Measurements from ENCODE around the gene SLC30A7. TPM values are rescaled to one million over a fixed set of nuclear protein-coding genes. Genes with fewer than 3 reads are reported as not detected.
"Not testable (repeated sequence)": the region's sequence is repeated elsewhere in the genome, so short reads cannot be mapped to it uniquely, and the experiment has no call there.

SLC30A7 gene
- total RNA-seq, 2 experiments from 2014 or later: 28.8 to 30.0 TPM

DNA sequence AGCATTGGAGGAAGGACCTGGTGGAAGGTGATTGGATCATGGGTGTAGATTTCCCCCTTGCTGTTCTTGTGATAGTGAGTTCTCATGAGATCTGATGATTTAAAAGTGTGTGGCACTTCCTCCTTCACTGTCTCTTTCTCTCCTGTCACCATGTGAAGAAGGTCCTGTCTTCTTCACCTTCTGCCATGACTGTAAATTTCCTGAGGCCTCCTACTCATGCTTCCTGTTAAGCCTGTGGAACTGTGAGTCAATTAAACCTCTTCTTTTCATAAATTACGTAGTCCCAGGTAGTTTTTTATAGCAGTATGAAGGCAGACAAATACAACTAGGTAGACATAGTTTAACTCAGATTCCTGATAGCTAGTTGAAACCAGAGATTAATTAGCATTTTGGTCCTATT is 57.1 kb downstream of the SLC30A7 start:
- CTCF ChIA-PET: interaction anchor here (0.9 to 1.5 kb wide), 5 partner anchors 29 to 335 kb away, joined by 3 to 4 read pairs (median 3); no protein-coding TSS in a partner anchor
- peaks cover 47% of the 10 kb centered on the region for H3K4me1 Mint-ChIP-seq (ENCODE audit: low read depth)
- H3K9me3 Mint-ChIP-seq (ENCODE audit: insufficient read depth): peaks cover 39% of the 10 kb centered on the region
- ATAC-seq; H3K4me3 Mint-ChIP-seq; DNase-seq; POLR2A ChIA-PET; H3K27me3 Mint-ChIP-seq (ENCODE audit: low read depth): not testable (repeated sequence)
- H3K36me3 Mint-ChIP-seq (ENCODE audit: low read depth): peaks cover 67% of the 10 kb centered on the region
- H3K27ac Mint-ChIP-seq: peak overlapping the region; percentile 40

DNA sequence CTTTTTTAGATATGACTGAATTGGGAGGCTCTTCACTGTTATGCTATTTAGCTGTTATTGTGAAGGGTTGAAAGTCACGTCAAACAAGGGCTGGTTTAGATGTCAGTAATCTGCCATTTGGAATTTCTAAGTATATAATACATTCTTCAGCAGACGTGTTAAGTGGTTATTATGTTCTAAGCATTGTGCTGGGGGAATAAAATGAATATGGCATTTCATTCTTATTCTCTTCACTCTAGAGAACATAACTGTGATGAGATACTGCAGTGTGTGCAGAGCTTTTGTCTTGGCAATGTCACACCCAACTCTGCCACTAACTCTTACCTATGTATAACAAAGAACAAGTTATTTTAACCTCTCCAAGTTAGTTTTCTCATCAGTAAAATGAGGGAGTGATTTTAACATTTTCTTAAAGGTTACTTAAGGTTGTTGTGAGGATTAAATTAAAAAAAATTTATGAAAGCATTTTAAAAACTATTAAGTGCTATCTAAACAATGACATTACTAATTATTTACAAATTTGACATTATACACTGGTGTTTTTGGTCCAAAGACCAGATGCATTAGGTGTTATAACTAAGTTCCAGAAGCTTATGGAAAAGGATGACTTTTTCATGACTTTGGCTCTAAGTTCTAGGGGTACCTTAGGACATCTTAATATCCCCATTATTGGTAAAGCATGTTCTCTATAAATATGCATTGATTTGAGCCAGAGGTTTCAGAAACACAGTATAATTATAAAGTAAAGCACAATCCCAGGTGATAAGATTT is 58.3 kb downstream of the SLC30A7 start:
- Mint-ChIP-seq H3K4me3 (no peak overlapping the region), H3K9me3 (ENCODE audit: insufficient read depth) (peaks cover 29% of the 10 kb centered on the region), H3K36me3 (ENCODE audit: low read depth) (peaks cover 56% of the 10 kb centered on the region), H3K27me3 (ENCODE audit: low read depth) (no peaks in the 10 kb centered on the region), H3K4me1 (ENCODE audit: low read depth) (peaks cover 35% of the 10 kb centered on the region), H3K27ac (no peak overlapping the region)
- ChIA-PET CTCF (interaction anchor here (1.1 to 1.7 kb wide), 5 partner anchors 28 to 334 kb away, joined by 3 to 6 read pairs (median 4); no protein-coding TSS in a partner anchor), POLR2A (interaction anchor here (1.1 to 1.2 kb wide), 2 partner anchors 11 to 13 kb away, joined by 3 read pairs; no protein-coding TSS in a partner anchor)
- ATAC-seq (no peak), DNase-seq (no peak)

DNA sequence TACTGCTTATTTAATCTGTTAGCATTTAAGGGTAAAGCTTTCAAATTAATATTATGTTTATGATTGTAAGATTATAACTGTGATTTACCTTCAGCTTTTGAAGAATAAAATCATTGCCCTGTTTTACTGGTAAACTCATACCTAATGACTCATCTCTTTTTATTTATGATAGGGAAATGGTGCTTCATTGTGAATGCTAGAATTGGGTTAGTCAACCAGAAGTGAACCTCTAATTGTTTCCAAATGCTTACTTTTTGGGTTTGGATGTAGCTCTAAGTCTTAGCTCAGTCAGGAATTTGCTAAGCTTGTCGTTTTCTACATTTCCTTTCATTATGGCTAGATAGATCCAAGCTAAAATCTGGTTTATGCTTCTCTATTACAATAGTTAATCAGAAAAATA is 59.4 kb downstream of the SLC30A7 start:
- H3K4me1 Mint-ChIP-seq (ENCODE audit: low read depth): peaks cover 24% of the 10 kb centered on the region
- ATAC-seq: no peak
- POLR2A ChIA-PET: interaction anchor here (1.2 kb wide), 1 partner anchor 14 kb away, joined by 3 read pairs; no protein-coding TSS in a partner anchor

DNA sequence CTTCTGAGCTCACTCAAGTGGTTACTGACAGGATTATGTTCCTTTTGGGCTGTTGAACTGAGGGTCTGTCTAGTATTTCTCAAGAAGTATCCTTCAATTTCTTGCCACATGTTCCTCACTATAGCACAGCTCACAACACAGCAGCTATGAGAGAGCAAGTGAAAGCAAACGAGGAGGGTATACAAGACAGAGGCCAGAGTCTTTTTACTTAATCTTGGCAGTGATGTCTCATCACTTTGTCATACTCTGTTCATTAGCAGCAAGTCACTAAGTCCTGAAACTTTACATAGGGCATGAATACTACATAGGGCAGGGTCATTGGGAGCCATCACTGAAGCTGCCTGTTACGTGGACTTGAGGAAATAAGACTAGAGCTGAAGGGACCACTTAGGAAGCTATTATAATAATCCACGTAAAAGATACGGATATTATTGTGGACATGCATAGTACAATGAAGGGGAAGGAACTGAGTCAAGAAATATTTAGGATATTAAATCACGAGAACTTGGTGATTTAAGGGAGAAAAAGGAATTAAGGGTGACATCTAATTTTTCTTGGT is 63.7 kb downstream of the SLC30A7 start:
- Mint-ChIP-seq H3K9me3 (ENCODE audit: insufficient read depth) (no peaks in the 10 kb centered on the region), H3K36me3 (ENCODE audit: low read depth) (peaks cover 44% of the 10 kb centered on the region), H3K27ac (no peak overlapping the region), H3K4me1 (ENCODE audit: low read depth) (peaks cover 4% of the 10 kb centered on the region), H3K4me3 (no peak overlapping the region), H3K27me3 (ENCODE audit: low read depth) (no peaks in the 10 kb centered on the region)
- ChIA-PET CTCF (interaction anchor here (0.7 to 1.9 kb wide), 7 partner anchors 8 to 329 kb away, joined by 3 to 6 read pairs (median 4); no protein-coding TSS in a partner anchor), POLR2A (interaction anchor here (1.0 kb wide), 1 partner anchor 17 kb away, joined by 3 read pairs; no protein-coding TSS in a partner anchor)
- ATAC-seq (no peak), DNase-seq (no peak)

More for the DNA sequence above, 59.4 kb downstream of the SLC30A7 start:
- peaks cover 49% of the 10 kb centered on the region for H3K36me3 Mint-ChIP-seq (ENCODE audit: low read depth)
- no peak overlapping the region for H3K27ac Mint-ChIP-seq
- CTCF ChIA-PET: interaction anchor here (0.6 to 1.7 kb wide), 5 partner anchors 18 to 283 kb away, joined by 3 to 6 read pairs (median 3); no protein-coding TSS in a partner anchor
- no peaks in the 10 kb centered on the region for H3K27me3 Mint-ChIP-seq (ENCODE audit: low read depth)
- DNase-seq: no peak
- H3K4me3 Mint-ChIP-seq: no peak overlapping the region
- peaks cover 29% of the 10 kb centered on the region for H3K9me3 Mint-ChIP-seq (ENCODE audit: insufficient read depth)

DNA sequence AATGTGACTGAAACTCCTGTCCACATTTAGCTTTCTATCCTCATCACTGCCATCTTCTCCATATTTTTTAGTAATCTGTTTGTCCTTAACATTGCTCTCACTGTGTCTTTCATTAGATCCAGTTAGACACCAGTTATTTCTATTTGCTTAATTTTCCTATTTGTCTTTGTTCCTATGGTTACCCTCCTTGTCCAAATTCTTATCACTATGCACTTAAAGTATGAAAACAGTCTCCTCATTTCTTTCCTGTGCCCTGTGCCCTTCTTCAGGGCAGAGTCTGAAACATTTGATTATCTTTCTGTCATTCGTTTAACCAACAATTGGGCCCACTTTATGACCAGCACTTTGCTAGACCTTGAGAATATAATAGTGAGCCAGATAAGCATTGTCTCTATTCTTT is 64.2 kb downstream of the SLC30A7 start:
- Mint-ChIP-seq H3K27ac (no peak overlapping the region), H3K27me3 (ENCODE audit: low read depth) (no peaks in the 10 kb centered on the region), H3K36me3 (ENCODE audit: low read depth) (peaks cover 48% of the 10 kb centered on the region), H3K9me3 (ENCODE audit: insufficient read depth) (no peaks in the 10 kb centered on the region), H3K4me1 (ENCODE audit: low read depth) (peaks cover 4% of the 10 kb centered on the region), H3K4me3 (no peak overlapping the region)
- ChIA-PET POLR2A (interaction anchor here (0.7 to 1.0 kb wide), 2 partner anchors 10 to 17 kb away, joined by 3 read pairs; no protein-coding TSS in a partner anchor), CTCF (interaction anchor here (1.0 to 1.9 kb wide), 4 partner anchors 18 to 328 kb away, joined by 3 to 6 read pairs (median 4); no protein-coding TSS in a partner anchor)
- DNase-seq (no peak), ATAC-seq (no peak)

DNA sequence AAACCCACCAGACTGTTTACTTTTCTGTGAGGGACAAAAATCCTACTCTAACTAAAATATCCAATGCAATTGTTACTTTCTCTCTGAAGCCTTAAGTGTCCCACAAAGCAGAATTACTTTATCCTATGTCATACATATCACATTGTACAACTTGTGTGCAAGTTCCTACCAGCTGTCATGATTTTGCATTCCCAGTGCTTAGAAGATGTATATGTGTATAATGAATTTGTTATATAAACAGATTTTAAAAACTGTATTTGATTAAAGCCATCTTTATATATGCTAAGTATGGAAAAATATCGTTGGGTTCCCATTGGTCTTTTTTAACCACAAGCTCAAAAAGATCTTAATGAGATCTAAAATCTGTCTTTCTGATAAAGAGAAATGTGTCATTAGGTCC is 72.7 kb downstream of the SLC30A7 start:
- Mint-ChIP-seq H3K4me1 (ENCODE audit: low read depth) (peaks cover 11% of the 10 kb centered on the region), H3K36me3 (ENCODE audit: low read depth) (peaks cover 54% of the 10 kb centered on the region), H3K9me3 (ENCODE audit: insufficient read depth) (no peaks in the 10 kb centered on the region), H3K4me3 (no peak overlapping the region), H3K27ac (no peak overlapping the region), H3K27me3 (ENCODE audit: low read depth) (no peaks in the 10 kb centered on the region)
- no peak for ATAC-seq
- ChIA-PET POLR2A (no interaction called here), CTCF (no interaction called here)
- no peak for DNase-seq

DNA sequence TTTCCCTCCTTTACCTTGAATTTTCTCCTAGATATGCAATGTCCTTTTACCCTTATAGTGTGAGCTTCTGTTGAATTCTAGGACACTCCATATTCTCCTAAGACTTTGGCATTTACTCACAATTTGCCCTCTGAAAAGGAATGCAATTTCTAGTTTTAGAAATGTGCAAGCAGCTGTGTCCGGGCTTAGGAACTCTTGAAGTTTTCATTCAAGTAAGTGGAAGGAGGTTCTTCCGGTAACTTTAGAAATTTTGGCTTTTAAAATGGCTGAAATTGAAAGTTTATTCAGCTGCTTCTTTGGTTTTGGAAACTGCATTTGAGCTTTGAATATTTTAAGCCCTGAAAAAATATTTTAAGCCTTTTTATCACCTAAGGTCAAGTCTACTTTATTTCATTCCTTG is 73.4 kb downstream of the SLC30A7 start:
- Mint-ChIP-seq H3K36me3 (ENCODE audit: low read depth) (peaks cover 56% of the 10 kb centered on the region), H3K4me3 (no peak overlapping the region), H3K27ac (no peak overlapping the region), H3K4me1 (ENCODE audit: low read depth) (peaks cover 11% of the 10 kb centered on the region), H3K27me3 (ENCODE audit: low read depth) (no peaks in the 10 kb centered on the region), H3K9me3 (ENCODE audit: insufficient read depth) (no peaks in the 10 kb centered on the region)
- CTCF ChIA-PET: interaction anchor here (1.0 kb wide), 1 partner anchor 10 kb away, joined by 5 read pairs; no protein-coding TSS in a partner anchor
- no peak for ATAC-seq
- POLR2A ChIA-PET: interaction anchor here (0.5 kb wide), 1 partner anchor 57 kb away, joined by 3 read pairs; no protein-coding TSS in a partner anchor
- no peak for DNase-seq

DNA sequence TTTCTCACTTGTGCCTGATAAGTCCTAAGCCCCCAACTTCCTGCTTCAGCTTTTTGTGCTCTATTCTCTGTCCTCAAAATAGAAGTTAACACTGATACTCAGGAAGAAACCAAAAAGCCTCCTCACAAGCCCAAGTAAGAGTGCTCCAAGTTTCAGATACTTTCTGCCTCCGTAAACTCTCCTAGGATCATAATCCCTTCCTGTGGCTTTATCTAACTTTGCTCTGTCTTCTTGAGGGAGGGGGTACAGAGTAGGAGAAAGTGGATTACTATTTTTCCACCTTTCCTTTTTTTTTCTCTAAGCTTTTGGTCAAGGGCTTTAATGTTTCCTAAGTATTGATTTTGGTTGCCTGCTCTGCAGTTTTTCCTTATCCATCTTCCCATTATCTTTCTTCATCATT is 75.1 kb downstream of the SLC30A7 start:
- H3K4me1 Mint-ChIP-seq (ENCODE audit: low read depth): peaks cover 11% of the 10 kb centered on the region
- peaks cover 50% of the 10 kb centered on the region for H3K36me3 Mint-ChIP-seq (ENCODE audit: low read depth)
- CTCF ChIA-PET: interaction anchor here (1.4 kb wide), 1 partner anchor 22 kb away, joined by 3 read pairs; no protein-coding TSS in a partner anchor
- no peak overlapping the region for H3K27ac Mint-ChIP-seq
- ATAC-seq (no peak), DNase-seq (no peak)
- no peak overlapping the region for H3K4me3 Mint-ChIP-seq
- POLR2A ChIA-PET: no interaction called here
- H3K27me3 Mint-ChIP-seq (ENCODE audit: low read depth): no peaks in the 10 kb centered on the region
- H3K9me3 Mint-ChIP-seq (ENCODE audit: insufficient read depth): no peaks in the 10 kb centered on the region

DNA sequence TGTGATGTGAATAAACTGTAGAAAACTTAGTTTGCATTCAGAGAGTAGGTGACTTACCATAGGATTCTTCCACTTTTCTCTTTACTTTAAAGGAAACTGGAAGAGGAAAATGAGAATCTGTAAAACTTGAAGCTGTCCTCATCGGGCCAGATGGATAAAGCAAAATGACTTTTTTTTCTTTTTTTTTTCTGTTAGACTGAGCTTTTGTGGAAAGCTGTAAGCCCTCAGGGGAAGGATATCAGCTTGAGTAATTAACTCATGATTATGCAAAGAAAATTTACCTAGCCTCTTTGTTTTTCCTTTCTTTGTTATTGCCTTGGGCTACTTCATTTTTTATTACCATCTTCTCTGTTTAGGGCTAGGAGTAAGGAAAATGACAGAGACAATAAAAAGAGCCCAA is 76.3 kb downstream of the SLC30A7 start:
- no peaks in the 10 kb centered on the region for H3K27me3 Mint-ChIP-seq (ENCODE audit: low read depth)
- ChIA-PET POLR2A (no interaction called here), CTCF (interaction anchor here (1.4 kb wide), 1 partner anchor 23 kb away, joined by 3 read pairs; no protein-coding TSS in a partner anchor)
- no peak overlapping the region for H3K4me3 Mint-ChIP-seq
- H3K4me1 Mint-ChIP-seq (ENCODE audit: low read depth): peaks cover 11% of the 10 kb centered on the region
- H3K27ac Mint-ChIP-seq: no peak overlapping the region
- peaks cover 47% of the 10 kb centered on the region for H3K36me3 Mint-ChIP-seq (ENCODE audit: low read depth)
- no peaks in the 10 kb centered on the region for H3K9me3 Mint-ChIP-seq (ENCODE audit: insufficient read depth)
- DNase-seq (no peak), ATAC-seq (no peak)

DNA sequence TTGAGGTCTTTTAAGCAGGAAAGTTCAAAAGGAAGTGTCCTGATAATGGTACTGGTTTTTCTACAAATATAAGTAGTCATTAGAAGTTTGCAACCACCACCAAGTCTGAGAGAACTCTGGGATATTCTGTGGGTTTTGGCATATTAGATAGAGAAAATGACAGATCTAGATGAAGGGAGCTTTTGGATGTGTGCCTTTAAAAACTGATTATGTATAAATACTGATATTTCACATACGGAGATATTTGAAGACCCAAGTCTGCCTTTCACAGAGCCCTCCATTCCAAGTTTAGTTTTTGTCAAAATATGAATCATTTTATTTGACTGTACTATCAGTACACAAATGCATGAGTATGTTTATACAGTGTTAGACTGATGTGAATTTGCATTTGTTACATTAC is 81.0 kb downstream of the SLC30A7 start:
- Mint-ChIP-seq H3K27ac (no peak overlapping the region), H3K4me1 (ENCODE audit: low read depth) (peaks cover 2% of the 10 kb centered on the region), H3K9me3 (ENCODE audit: insufficient read depth) (no peaks in the 10 kb centered on the region), H3K36me3 (ENCODE audit: low read depth) (peaks cover 64% of the 10 kb centered on the region), H3K4me3 (no peak overlapping the region), H3K27me3 (ENCODE audit: low read depth) (no peaks in the 10 kb centered on the region)
- DNase-seq (no peak), ATAC-seq (no peak)
- ChIA-PET POLR2A (no interaction called here), CTCF (interaction anchor here (1.0 to 1.5 kb wide), 2 partner anchors 11 to 14 kb away, joined by 3 to 4 read pairs; no protein-coding TSS in a partner anchor)

DNA sequence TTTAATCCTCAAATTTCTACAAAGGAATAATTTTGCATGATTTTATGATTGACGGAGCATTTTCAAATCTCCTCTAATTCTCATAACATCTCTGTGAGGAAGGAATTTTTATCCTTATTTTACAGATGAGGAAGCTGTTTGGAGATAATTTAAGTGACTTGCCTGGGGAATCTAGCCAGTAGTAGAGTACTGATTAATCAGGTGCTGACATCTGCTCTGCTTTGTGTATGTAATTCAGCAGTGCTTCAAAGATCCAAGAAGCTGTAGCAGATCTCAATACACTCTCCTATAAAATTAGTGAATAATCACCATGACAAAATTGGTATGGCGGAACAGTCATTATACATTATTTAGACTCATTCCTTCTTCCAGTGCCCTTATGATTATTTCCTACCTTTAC is 83.7 kb downstream of the SLC30A7 start:
- Mint-ChIP-seq H3K9me3 (ENCODE audit: insufficient read depth) (no peaks in the 10 kb centered on the region), H3K4me3 (no peak overlapping the region), H3K27me3 (ENCODE audit: low read depth) (no peaks in the 10 kb centered on the region), H3K36me3 (ENCODE audit: low read depth) (peaks cover 70% of the 10 kb centered on the region), H3K27ac (no peak overlapping the region), H3K4me1 (ENCODE audit: low read depth) (peaks cover 10% of the 10 kb centered on the region)
- ATAC-seq (no peak), DNase-seq (no peak)
- POLR2A ChIA-PET: no interaction called here
- CTCF ChIA-PET: interaction anchor here (1.3 kb wide), 1 partner anchor 11 kb away, joined by 3 read pairs; no protein-coding TSS in a partner anchor
